Kidney (tissue), 14 donors: Measurements from ENCODE around the gene MPC1L. TPM values are rescaled to one million over a fixed set of nuclear protein-coding genes. Genes with fewer than 3 reads are reported as not detected.

ENCODE experiments used
- DNase-seq, 5 donors: peaks; one replicate each; pipeline ENCODE4 v3.0.0-alpha.2; 2013 to 2020
- FAIRE-seq: peaks from 2 replicates; lab custom pipeline; 2012; peaks lifted over from hg19 to GRCh38; lab: Jason Lieb, UNC
- H3K27ac ChIP-seq, 2 donors: one replicate each; pipeline ENCODE4 v1.7.0; 2013; ENCODE audit warnings: low read depth in 2 of 2, low read length in 2 of 2, inconsistent platforms in 1 of 2
- H3K27me3 ChIP-seq: one replicate; pipeline ENCODE4 v1.7.1; 2013; ENCODE audit warnings: low read length, inconsistent platforms; ENCODE audit not compliant: control insufficient read depth, insufficient read depth
- H3K36me3 ChIP-seq, 3 donors: one replicate each; pipeline versions ENCODE4 v1.7.0 to v1.7.1; 2013; ENCODE audit warnings: low read length in 3 of 3, control low read depth in 1 of 3, inconsistent platforms in 1 of 3; ENCODE audit not compliant: insufficient read depth in 3 of 3, control insufficient read depth in 2 of 3
- H3K4me1 ChIP-seq, 3 donors: one replicate each; pipeline versions ENCODE4 v1.7.0 to v1.7.1; 2013; ENCODE audit warnings: low read length in 3 of 3, inconsistent platforms in 1 of 3, low read depth in 1 of 3; ENCODE audit not compliant: control insufficient read depth in 2 of 3, insufficient read depth in 2 of 3
- H3K4me3 ChIP-seq, 3 donors: one replicate each; pipeline versions ENCODE4 v1.7.0 to v1.8.1; 2013; ENCODE audit warnings: low read length in 3 of 3, control low read depth in 1 of 3, inconsistent platforms in 1 of 3
- H3K9ac ChIP-seq, 3 donors: one replicate each; pipeline versions ENCODE4 v1.7.0 to v1.7.1; 2013; ENCODE audit warnings: low read length in 3 of 3, control low read depth in 1 of 3, inconsistent platforms in 1 of 3
- H3K9me3 ChIP-seq, 3 donors: one replicate each; pipeline versions ENCODE4 v1.7.0 to v1.7.1; 2013; ENCODE audit warnings: low read length in 3 of 3, control low read depth in 1 of 3, inconsistent platforms in 1 of 3; ENCODE audit not compliant: control insufficient read depth in 2 of 3, insufficient read depth in 1 of 3
- intact Hi-C: fragments of 100-400 bp; cut with DNase I; formaldehyde crosslinking; loops from one replicate; pipeline ENCODE4 v1.11.1; 2022
- polyA plus RNA-seq: library from polyadenylated mRNA; stranded (reverse); fragments of 350-450 nt; fragmentation: Illumina TruSeq; extraction: RNeasy Lipid Tissue Mini Kit (QIAGEN cat#74804); gene quantifications from one replicate; pipeline ENCODE4 v1.2.3, GENCODE V29; 2014; ENCODE audit warnings: low read depth, low replicate concordance; ENCODE audit not compliant: insufficient read depth
- total RNA-seq: library from RNA; stranded (reverse); fragmentation: NEBNext Ultra II Directional; extraction: Animal tissue kit (Norgen Biotek cat#: 25700); gene quantifications from one replicate; pipeline ENCODE4 v1.2.1, GENCODE V29; 2021
- TF ChIP-seq, protein P1 (sequence below): IDR thresholded peaks from 3 replicates; pipeline ENCODE4 v1.5.1; 2012; ENCODE audit warnings: mild to moderate bottlenecking, moderate library complexity, borderline replicate concordance; ENCODE audit not compliant: insufficient read depth; ENCODE audit errors: extremely low read depth
- donor health status: control.
- donor health status: control.
- donor health status: control.
- donor health status: control.
- donor health status: control.
- donor health status: DM: yes; HTN: yes; CAD: no.
- donor health status: Normal renal cell carcinoma (clear cell type).

The MPC1L gene
- total and polyA plus RNA-seq, 2 donors from 2014 or later = not detected

DNA sequence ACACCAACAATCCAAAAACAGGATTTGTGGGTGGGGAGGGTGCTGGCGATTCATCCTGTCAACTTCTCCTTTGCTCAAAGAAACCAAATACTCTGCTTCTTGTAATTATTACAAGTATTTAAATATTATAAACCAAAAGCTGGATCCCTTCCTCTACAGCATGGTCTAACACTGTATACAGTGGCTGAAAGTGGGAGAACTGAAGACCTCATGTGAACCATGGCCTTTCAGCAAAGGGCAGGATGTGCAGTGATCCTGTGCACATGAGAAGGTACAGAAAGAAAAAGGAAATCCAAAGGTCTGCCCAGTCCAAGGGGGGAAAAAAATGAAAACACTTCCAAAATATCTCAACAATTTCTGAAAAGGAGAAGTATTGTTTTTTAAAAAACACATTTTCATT, 29.4 kb downstream of the MPC1L start:
- Histone ChIP-seq H3K4me1 (no peaks in the 10 kb centered on the region), H3K9me3 (no peaks in the 10 kb centered on the region), H3K4me3 (no peak overlapping the region), H3K27me3 (peaks cover 10% of the 10 kb centered on the region), H3K27ac (no peak overlapping the region), H3K36me3 (no peaks in the 10 kb centered on the region), H3K9ac (no peak overlapping the region)
- TF ChIP-seq, protein P1, sequence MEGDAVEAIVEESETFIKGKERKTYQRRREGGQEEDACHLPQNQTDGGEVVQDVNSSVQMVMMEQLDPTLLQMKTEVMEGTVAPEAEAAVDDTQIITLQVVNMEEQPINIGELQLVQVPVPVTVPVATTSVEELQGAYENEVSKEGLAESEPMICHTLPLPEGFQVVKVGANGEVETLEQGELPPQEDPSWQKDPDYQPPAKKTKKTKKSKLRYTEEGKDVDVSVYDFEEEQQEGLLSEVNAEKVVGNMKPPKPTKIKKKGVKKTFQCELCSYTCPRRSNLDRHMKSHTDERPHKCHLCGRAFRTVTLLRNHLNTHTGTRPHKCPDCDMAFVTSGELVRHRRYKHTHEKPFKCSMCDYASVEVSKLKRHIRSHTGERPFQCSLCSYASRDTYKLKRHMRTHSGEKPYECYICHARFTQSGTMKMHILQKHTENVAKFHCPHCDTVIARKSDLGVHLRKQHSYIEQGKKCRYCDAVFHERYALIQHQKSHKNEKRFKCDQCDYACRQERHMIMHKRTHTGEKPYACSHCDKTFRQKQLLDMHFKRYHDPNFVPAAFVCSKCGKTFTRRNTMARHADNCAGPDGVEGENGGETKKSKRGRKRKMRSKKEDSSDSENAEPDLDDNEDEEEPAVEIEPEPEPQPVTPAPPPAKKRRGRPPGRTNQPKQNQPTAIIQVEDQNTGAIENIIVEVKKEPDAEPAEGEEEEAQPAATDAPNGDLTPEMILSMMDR = no peak
- intact Hi-C loops = no loop called here
- DNase-seq = no peak
- FAIRE-seq = no peak

DNA sequence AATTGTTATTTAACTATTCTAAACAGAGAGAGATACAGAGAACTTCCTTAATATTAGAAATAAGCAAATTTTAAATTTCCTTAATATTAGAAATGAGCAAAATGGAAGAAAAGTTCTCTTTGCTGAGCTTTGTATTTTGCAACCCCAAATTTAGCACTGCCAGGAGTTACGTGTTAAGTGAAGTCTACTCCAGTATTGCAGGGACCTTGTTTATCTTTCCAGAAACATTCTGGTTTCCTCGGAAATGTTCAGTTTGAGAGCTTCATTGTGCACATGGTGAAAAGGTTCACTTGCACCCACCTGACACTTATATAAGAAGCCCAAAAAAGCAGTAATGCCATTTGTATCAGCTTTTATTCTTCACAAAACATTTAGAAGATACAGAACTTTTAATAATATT, 30.3 kb downstream of the MPC1L start:
- H3K36me3 ChIP-seq = peaks cover 0 to under 1% (median 0%) of the 10 kb centered on the region in 3 donors
- no peak overlapping the region for H3K27ac ChIP-seq
- DNase-seq = no peak
- intact Hi-C loops = no loop called here
- H3K9me3 ChIP-seq = no peaks in the 10 kb centered on the region
- TF ChIP-seq, protein P1 = no peak
- no peak overlapping the region for H3K4me3 ChIP-seq
- H3K9ac ChIP-seq = no peak overlapping the region
- peaks cover 7% of the 10 kb centered on the region for H3K27me3 ChIP-seq
- no peak for FAIRE-seq
- H3K4me1 ChIP-seq = no peaks in the 10 kb centered on the region

DNA sequence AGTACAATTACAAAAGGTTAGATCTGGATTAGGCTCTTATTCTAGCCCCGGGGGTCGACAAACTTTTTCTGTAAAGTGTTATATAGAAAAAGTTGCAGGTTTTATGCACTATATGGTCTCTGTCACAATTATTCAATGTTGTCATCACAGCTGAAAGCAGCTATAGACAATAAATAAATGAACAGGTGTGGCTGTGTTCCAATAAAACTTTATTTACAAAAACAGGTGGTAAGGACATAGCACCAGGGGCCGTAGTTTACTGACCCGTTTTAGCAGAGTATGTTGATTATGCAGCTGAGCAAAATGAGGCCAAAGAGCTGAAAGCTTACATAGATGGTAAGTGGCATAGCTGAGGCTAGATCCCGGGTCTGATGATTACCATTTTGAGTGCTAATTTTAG, 37.2 kb downstream of the MPC1L start:
- TF ChIP-seq, protein P1 = no peak
- Histone ChIP-seq H3K9me3 (no peaks in the 10 kb centered on the region), H3K4me3 (no peak overlapping the region), H3K9ac (no peak overlapping the region), H3K36me3 (peaks cover 0 to 14% (median 0%) of the 10 kb centered on the region in 3 donors), H3K27ac (no peak overlapping the region), H3K4me1 (no peaks in the 10 kb centered on the region), H3K27me3 (peaks cover 2% of the 10 kb centered on the region)
- DNase-seq = no peak
- FAIRE-seq = no peak
- intact Hi-C loops = no loop called here

DNA sequence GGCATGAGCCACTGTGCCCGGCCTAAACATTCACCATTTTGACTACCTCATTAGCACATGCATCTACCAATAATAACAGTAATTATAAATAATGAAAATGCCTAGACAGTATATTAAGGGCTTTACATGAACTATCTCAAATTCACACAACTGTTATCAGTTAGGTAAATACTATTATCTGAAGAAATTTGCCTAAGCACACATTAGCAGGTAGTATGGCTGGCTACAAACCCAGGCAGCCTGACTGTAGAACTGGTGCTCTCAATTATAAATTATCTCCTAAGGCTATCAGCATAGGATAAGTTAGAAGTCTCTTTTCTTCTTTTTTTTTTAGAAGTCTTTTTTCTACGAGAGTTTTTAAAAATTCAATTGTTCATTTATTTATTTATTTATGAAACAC, 38.3 kb downstream of the MPC1L start:
- Histone ChIP-seq H3K4me3 (no peak overlapping the region), H3K27me3 (no peaks in the 10 kb centered on the region), H3K36me3 (peaks cover 0 to 19% (median 0%) of the 10 kb centered on the region in 3 donors), H3K27ac (no peak overlapping the region), H3K9me3 (no peaks in the 10 kb centered on the region), H3K9ac (no peak overlapping the region), H3K4me1 (no peaks in the 10 kb centered on the region)
- FAIRE-seq = no peak
- DNase-seq = no peak
- TF ChIP-seq, protein P1 = no peak
- intact Hi-C loops = no loop called here
